ENCODE measurements around the gene UTP25. TPM values are rescaled to one million over a fixed set of nuclear protein-coding genes. Genes with fewer than 3 reads are reported as not detected.

UTP25 gene
- total and polyA plus RNA-seq, 2 donors (not counting 3 experiments of a cell fraction or from before 2014, with no cell fraction given) = 6.6 to 11.7 TPM

DNA sequence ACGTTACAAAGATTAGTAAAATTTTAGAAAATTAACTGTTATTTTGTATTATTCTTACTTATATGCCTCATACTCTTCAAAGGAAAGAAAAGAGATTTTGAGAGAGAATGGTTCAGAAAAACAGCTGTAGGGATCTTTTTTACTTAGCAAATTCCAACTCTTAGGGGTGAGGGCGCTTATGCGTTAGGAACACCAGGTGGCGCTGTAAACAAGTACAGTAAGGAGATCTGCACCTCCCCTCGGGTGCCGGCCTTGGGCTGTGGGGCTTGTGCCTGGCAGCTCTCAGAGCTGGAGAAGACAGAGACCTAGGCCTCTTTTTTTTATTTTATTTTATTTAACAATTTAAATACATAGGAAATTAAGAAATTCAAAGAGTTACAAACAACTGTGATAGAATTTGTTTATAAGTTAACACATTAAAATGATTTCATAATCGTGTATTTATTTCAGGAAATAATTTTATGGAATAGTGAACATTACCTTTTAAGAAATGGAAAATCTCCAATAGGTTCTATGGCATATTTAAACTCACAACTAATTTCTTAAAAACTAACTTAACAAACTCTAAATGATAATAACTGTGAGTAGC, 32.6 kb downstream of the UTP25 start:
- no peak overlapping the region for H3K9ac ChIP-seq (replicated peaks; ENCODE audit: extremely low read depth, insufficient read depth, low read length)
- H3K4me1 ChIP-seq (ENCODE audit: control insufficient read depth, extremely low read depth, insufficient read depth, low read length) = peaks cover 2% of the 10 kb centered on the region
- ChIA-PET CTCF (interaction anchor here (0.6 to 4.5 kb wide), 28 partner anchors 9 to 539 kb away, joined by 3 to 125 read pairs (median 6); no protein-coding TSS in a partner anchor), POLR2A (no interaction called here)
- no TSS peak for BruUV-seq (replicated peaks)
- no peak overlapping the region for H3K4me2 ChIP-seq (ENCODE audit: insufficient read depth, low read length)
- H3K4me3 ChIP-seq (replicated peaks in 1 of 3; ENCODE audit: insufficient read depth in 1 of 3, low read depth in 1 of 3, low read length in 3 of 3) = no peak overlapping the region
- DNase-seq (ENCODE audit: low read depth, low spot score) (peak; percentile 78), FAIRE-seq (peak; percentile 83)
- no peaks in the 10 kb centered on the region for H3K9me1 ChIP-seq (replicated peaks; ENCODE audit: control insufficient read depth, extremely low read depth, insufficient read depth, low read length)
- TF ChIP-seq, protein P1, sequence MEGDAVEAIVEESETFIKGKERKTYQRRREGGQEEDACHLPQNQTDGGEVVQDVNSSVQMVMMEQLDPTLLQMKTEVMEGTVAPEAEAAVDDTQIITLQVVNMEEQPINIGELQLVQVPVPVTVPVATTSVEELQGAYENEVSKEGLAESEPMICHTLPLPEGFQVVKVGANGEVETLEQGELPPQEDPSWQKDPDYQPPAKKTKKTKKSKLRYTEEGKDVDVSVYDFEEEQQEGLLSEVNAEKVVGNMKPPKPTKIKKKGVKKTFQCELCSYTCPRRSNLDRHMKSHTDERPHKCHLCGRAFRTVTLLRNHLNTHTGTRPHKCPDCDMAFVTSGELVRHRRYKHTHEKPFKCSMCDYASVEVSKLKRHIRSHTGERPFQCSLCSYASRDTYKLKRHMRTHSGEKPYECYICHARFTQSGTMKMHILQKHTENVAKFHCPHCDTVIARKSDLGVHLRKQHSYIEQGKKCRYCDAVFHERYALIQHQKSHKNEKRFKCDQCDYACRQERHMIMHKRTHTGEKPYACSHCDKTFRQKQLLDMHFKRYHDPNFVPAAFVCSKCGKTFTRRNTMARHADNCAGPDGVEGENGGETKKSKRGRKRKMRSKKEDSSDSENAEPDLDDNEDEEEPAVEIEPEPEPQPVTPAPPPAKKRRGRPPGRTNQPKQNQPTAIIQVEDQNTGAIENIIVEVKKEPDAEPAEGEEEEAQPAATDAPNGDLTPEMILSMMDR (IDR thresholded peaks at IDR 0.05; ENCODE audit: extremely low read depth in 1 of 2, insufficient read depth in 1 of 2, low read depth in 1 of 2, low read length in 2 of 2) = peak; percentile 83 to 85
- no peak for TF ChIP-seq FOS (IDR thresholded peaks at IDR 0.05; ENCODE audit: borderline replicate concordance, insufficient read depth, low read length)
- H3K36me3 ChIP-seq (ENCODE audit: control insufficient read depth in 2 of 2, extremely low read depth in 1 of 2, insufficient read depth in 2 of 2, low read length in 2 of 2) = no peaks in the 10 kb centered on the region
- dilution Hi-C loops (cut with MboI; ENCODE audit: extremely low pct_ligation_motif_present, low sequenced_read_pairs) (no loop called here), intact Hi-C loops (cut with micrococcal nuclease) (loop anchor here (1.0 to 10.0 kb wide), 6 partner anchors 24 to 514 kb away; partner anchors contain the start of gene SYT14)
- H3K79me2 ChIP-seq (ENCODE audit: control insufficient read depth, insufficient read depth, low read length) = no peaks in the 10 kb centered on the region
- H2AFZ ChIP-seq (ENCODE audit: low read depth, low read length) = no peak overlapping the region
- H3K27ac ChIP-seq (ENCODE audit: insufficient read depth, low read depth, low read length) = no peak overlapping the region
- H4K20me1 ChIP-seq (replicated peaks; ENCODE audit: control insufficient read depth, extremely low read depth, insufficient read depth, low read length) = no peaks in the 10 kb centered on the region
- peaks cover 11% of the 10 kb centered on the region in 2 experiments for H3K27me3 ChIP-seq (ENCODE audit: control insufficient read depth in 2 of 2, insufficient read depth in 2 of 2, low read length in 2 of 2)
- no peaks in the 10 kb centered on the region for H3K9me3 ChIP-seq (replicated peaks; ENCODE audit: control insufficient read depth, insufficient read depth, low read length)

- POLR2A ChIA-PET = no interaction called here
- Histone ChIP-seq H3K9me3 (replicated peaks; ENCODE audit: control insufficient read depth, insufficient read depth, low read length) (no peaks in the 10 kb centered on the region), H2AFZ (ENCODE audit: low read depth, low read length) (no peak overlapping the region), H3K4me1 (ENCODE audit: control insufficient read depth, extremely low read depth, insufficient read depth, low read length) (peaks cover 2% of the 10 kb centered on the region), H3K9ac (replicated peaks; ENCODE audit: extremely low read depth, insufficient read depth, low read length) (no peak overlapping the region), H3K79me2 (ENCODE audit: control insufficient read depth, insufficient read depth, low read length) (no peaks in the 10 kb centered on the region), H3K9me1 (replicated peaks; ENCODE audit: control insufficient read depth, extremely low read depth, insufficient read depth, low read length) (no peaks in the 10 kb centered on the region), H3K36me3 (ENCODE audit: control insufficient read depth in 2 of 2, extremely low read depth in 1 of 2, insufficient read depth in 2 of 2, low read length in 2 of 2) (no peaks in the 10 kb centered on the region), H3K4me3 (replicated peaks in 1 of 3; ENCODE audit: insufficient read depth in 1 of 3, low read depth in 1 of 3, low read length in 3 of 3) (no peak overlapping the region), H3K4me2 (ENCODE audit: insufficient read depth, low read length) (no peak overlapping the region), H4K20me1 (replicated peaks; ENCODE audit: control insufficient read depth, extremely low read depth, insufficient read depth, low read length) (no peaks in the 10 kb centered on the region), H3K27ac (ENCODE audit: insufficient read depth, low read depth, low read length) (no peak overlapping the region), H3K27me3 (ENCODE audit: control insufficient read depth in 2 of 2, insufficient read depth in 2 of 2, low read length in 2 of 2) (peaks cover 11% of the 10 kb centered on the region in 2 experiments)
- CTCF ChIA-PET = interaction anchor here (0.6 to 4.5 kb wide), 11 partner anchors 11 to 265 kb away, joined by 3 to 125 read pairs (median 7); no protein-coding TSS in a partner anchor
- no TSS peak for BruUV-seq (replicated peaks)
- TF ChIP-seq FOS (IDR thresholded peaks at IDR 0.05; ENCODE audit: borderline replicate concordance, insufficient read depth, low read length) (no peak), MYC (IDR thresholded peaks at IDR 0.05; ENCODE audit: low read depth, low read length) (no peak), POLR2A (IDR thresholded peaks at IDR 0.05; ENCODE audit: low read depth, low read length) (no peak), JUN (IDR thresholded peaks at IDR 0.05; ENCODE audit: borderline replicate concordance, insufficient read depth, insufficient read length, low read depth) (no peak)
- TF ChIP-seq, protein P2, sequence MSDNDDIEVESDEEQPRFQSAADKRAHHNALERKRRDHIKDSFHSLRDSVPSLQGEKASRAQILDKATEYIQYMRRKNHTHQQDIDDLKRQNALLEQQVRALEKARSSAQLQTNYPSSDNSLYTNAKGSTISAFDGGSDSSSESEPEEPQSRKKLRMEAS (IDR thresholded peaks at IDR 0.05; ENCODE audit: insufficient read depth, insufficient read length) = no peak
- intact Hi-C loops (cut with micrococcal nuclease) (loop anchor here (5.0 to 10.0 kb wide), 3 partner anchors 76 to 514 kb away; partner anchors contain the start of gene SYT14), dilution Hi-C loops (cut with MboI; ENCODE audit: extremely low pct_ligation_motif_present, low sequenced_read_pairs) (no loop called here)
- no peak for DNase-seq (ENCODE audit: low read depth, low spot score)
- no peak for FAIRE-seq
These were observed 33.5 kb downstream of the UTP25 start for GRCh38 chr1:209861242-209861641.

All from endothelial cell of umbilical vein (primary cell).